ENCODE data around the gene RANBP9. TPM values are rescaled to one million over a fixed set of nuclear protein-coding genes. Genes with fewer than 3 reads are reported as not detected.
A peak's percentile ranks its signal among the peaks of the same experiment; 100 is the strongest.

RANBP9 gene
- total RNA-seq, 1 donor from 2014 or later: 40.4 TPM

GRCh38 chr6:13672904-13673303 is 38.7 kb downstream of the RANBP9 start:
- no peak for TF ChIP-seq CTCF (conservative IDR thresholded peaks at IDR 0.05)
- H3K9me3 Mint-ChIP-seq: peaks cover 15% of the 10 kb centered on the region
- H3K36me3 Mint-ChIP-seq: peaks cover 23% of the 10 kb centered on the region
- no peaks in the 10 kb centered on the region for H3K27me3 Mint-ChIP-seq
- no peak overlapping the region for H3K4me3 Mint-ChIP-seq
- peaks cover 8% of the 10 kb centered on the region for H3K4me1 Mint-ChIP-seq (ENCODE audit: unreplicated experiment)
- DNase-seq (ENCODE audit: extremely low spot score, unreplicated experiment): no peak
- no peak overlapping the region for H3K27ac Mint-ChIP-seq

- Mint-ChIP-seq H3K4me3 (no peak overlapping the region), H3K36me3 (peaks cover 20% of the 10 kb centered on the region), H3K27ac (no peak overlapping the region), H3K27me3 (no peaks in the 10 kb centered on the region), H3K4me1 (ENCODE audit: unreplicated experiment) (peaks cover 12% of the 10 kb centered on the region), H3K9me3 (peaks cover 10% of the 10 kb centered on the region)
- no peak for DNase-seq (ENCODE audit: extremely low spot score, unreplicated experiment)
- no peak for TF ChIP-seq CTCF (conservative IDR thresholded peaks at IDR 0.05)
These were observed 40.0 kb downstream of the RANBP9 start for GRCh38 chr6:13671548-13672127.

GRCh38 chr6:13669476-13669875 is 42.2 kb downstream of the RANBP9 start:
- Mint-ChIP-seq H3K36me3 (peaks cover 23% of the 10 kb centered on the region), H3K9me3 (peaks cover 9% of the 10 kb centered on the region), H3K4me1 (ENCODE audit: unreplicated experiment) (peaks cover 15% of the 10 kb centered on the region), H3K4me3 (no peak overlapping the region), H3K27me3 (no peaks in the 10 kb centered on the region), H3K27ac (no peak overlapping the region)
- no peak for TF ChIP-seq CTCF (conservative IDR thresholded peaks at IDR 0.05)
- DNase-seq (ENCODE audit: extremely low spot score, unreplicated experiment): no peak

GRCh38 chr6:13668291-13668928 is 43.2 kb downstream of the RANBP9 start:
- no peak for TF ChIP-seq CTCF (conservative IDR thresholded peaks at IDR 0.05)
- peak overlapping the region; percentile 85 for H3K27ac Mint-ChIP-seq
- DNase-seq (ENCODE audit: extremely low spot score, unreplicated experiment): no peak
- H3K36me3 Mint-ChIP-seq: peaks cover 23% of the 10 kb centered on the region
- peaks cover 15% of the 10 kb centered on the region for H3K4me1 Mint-ChIP-seq (ENCODE audit: unreplicated experiment)
- H3K4me3 Mint-ChIP-seq: peak overlapping the region; percentile 40
- H3K9me3 Mint-ChIP-seq: peaks cover 9% of the 10 kb centered on the region
- H3K27me3 Mint-ChIP-seq: no peaks in the 10 kb centered on the region

GRCh38 chr6:13667655-13668054 is 44.0 kb downstream of the RANBP9 start:
- no peak for TF ChIP-seq CTCF (conservative IDR thresholded peaks at IDR 0.05)
- Mint-ChIP-seq H3K4me1 (ENCODE audit: unreplicated experiment) (peaks cover 18% of the 10 kb centered on the region), H3K36me3 (peaks cover 23% of the 10 kb centered on the region), H3K27ac (no peak overlapping the region), H3K9me3 (peaks cover 9% of the 10 kb centered on the region), H3K27me3 (no peaks in the 10 kb centered on the region), H3K4me3 (no peak overlapping the region)
- DNase-seq (ENCODE audit: extremely low spot score, unreplicated experiment): no peak
